Peyer's patch (tissue), 4 donors: ENCODE data around the gene CEP68. TPM values are rescaled to one million over a fixed set of nuclear protein-coding genes. Genes with fewer than 3 reads are reported as not detected.

ENCODE experiments used
- DNase-seq, 3 donors: peaks; one replicate each; pipeline ENCODE4 v3.0.0-alpha.2; 2017 to 2019
- H3K27ac ChIP-seq, 4 donors: fragments of 200-600 bp; sonication (generic); one replicate each; pipeline ENCODE4 v1.5.1; 2016 to 2019
- H3K27me3 ChIP-seq, 2 donors: fragments of 200-600 bp; sonication (generic); one replicate each; pipeline ENCODE4 v1.5.1; 2019
- H3K36me3 ChIP-seq, 3 donors: fragments of 200-600 bp; sonication (generic); one replicate each; pipeline ENCODE4 v1.5.1; 2016 to 2019
- H3K4me1 ChIP-seq, 4 donors: fragments of 200-600 bp; sonication (generic); one replicate each; pipeline ENCODE4 v1.5.1; 2016 to 2019
- H3K4me3 ChIP-seq, 4 donors: fragments of 200-600 bp; sonication (generic); 1 replicate in 3 of 4; 2 replicates in 1 of 4; pipeline ENCODE4 v1.5.1; 2016 to 2019; ENCODE audit warnings: mild to moderate bottlenecking in 1 of 4
- H3K9me3 ChIP-seq, 4 donors: fragments of 200-600 bp; sonication (generic); one replicate each; pipeline ENCODE4 v1.5.1; 2016 to 2019; ENCODE audit warnings: mild to moderate bottlenecking in 1 of 4
- POLR2A ChIP-seq, 2 donors: fragments of 450-650 bp; IDR thresholded peaks; one replicate each; pipeline ENCODE4 v1.5.1; 2017; ENCODE audit warnings: antibody characterized with exemption in 2 of 2, mild to moderate bottlenecking in 2 of 2, moderate library complexity in 2 of 2
- total RNA-seq, 4 donors: library from RNA; depleted of rRNA; stranded (reverse); fragments of >200 nt; gene quantifications; one replicate each; pipeline ENCODE4 v1.1.0, GENCODE V29; 2016
- TF ChIP-seq, protein P1 (sequence below), 6 experiments: fragments of 450-650 bp in 4 of 6; fragments of 200-600 bp in 2 of 6; sonication (generic) in 1 of 6; IDR thresholded peaks; one replicate each; pipeline ENCODE4 v1.5.1; 2017 to 2019; ENCODE audit warnings: antibody characterized with exemption in 6 of 6, mild to moderate bottlenecking in 3 of 6, moderate library complexity in 1 of 6

Gene CEP68
- total RNA-seq, 4 donors from 2014 or later = 5.4 to 18.2 (median 14.7) TPM

DNA sequence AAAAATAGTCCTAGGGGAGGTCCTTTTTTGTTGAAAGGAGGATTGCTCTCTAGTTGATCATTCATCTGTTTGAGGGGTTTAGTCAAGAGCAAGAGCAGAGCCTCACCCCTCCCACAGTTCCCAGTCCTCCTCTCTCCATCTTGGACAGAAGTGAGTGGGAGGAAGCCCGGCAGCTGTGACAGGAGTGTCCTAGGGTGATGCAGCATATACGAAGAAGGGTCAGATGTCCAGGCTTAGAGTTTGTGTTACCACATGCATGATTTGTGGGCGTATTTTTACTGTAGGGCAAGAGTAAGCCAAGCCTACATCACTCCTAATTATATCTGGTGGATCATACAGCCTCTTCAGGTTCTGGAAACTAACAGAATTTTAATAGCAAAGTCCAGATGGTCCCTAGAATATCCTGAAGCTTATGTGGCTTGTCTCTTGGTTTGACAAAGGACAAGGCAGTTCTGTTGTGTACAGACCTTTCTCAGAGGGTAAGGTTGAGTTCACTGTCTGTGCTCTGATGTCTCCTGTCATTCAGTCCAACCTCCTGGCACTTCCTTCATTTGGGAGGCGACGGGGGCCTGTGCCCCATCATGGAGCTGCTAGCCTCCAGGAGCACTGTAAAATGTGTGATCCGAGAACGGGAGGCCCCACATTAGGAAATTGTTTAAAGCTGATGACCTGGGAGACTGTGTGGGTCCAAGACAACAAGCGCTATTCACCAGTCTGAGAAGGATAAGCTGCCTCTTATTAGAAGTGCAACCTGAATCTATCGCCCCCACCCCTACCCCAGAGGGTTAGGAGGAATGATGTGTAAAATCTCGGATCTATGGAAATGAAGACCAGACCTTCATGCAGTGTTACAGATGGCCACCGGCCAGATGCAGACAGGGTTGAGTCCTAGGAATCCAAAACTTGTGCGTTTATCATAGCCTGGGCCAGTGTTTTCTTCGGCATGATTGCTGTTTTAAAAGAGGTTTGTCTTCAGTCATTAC, 6.9 kb downstream of the CEP68 start:
- Histone ChIP-seq H3K27ac (no peak overlapping the region), H3K36me3 (no peaks in the 10 kb centered on the region), H3K4me3 (no peak overlapping the region), H3K4me1 (peaks cover 0 to 29% (median under 1%) of the 10 kb centered on the region in 4 donors), H3K27me3 (no peaks in the 10 kb centered on the region), H3K9me3 (no peaks in the 10 kb centered on the region)
- no peak for DNase-seq
- TF ChIP-seq, protein P1, sequence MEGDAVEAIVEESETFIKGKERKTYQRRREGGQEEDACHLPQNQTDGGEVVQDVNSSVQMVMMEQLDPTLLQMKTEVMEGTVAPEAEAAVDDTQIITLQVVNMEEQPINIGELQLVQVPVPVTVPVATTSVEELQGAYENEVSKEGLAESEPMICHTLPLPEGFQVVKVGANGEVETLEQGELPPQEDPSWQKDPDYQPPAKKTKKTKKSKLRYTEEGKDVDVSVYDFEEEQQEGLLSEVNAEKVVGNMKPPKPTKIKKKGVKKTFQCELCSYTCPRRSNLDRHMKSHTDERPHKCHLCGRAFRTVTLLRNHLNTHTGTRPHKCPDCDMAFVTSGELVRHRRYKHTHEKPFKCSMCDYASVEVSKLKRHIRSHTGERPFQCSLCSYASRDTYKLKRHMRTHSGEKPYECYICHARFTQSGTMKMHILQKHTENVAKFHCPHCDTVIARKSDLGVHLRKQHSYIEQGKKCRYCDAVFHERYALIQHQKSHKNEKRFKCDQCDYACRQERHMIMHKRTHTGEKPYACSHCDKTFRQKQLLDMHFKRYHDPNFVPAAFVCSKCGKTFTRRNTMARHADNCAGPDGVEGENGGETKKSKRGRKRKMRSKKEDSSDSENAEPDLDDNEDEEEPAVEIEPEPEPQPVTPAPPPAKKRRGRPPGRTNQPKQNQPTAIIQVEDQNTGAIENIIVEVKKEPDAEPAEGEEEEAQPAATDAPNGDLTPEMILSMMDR (IDR thresholded peaks at IDR 0.05) = no peak
- TF ChIP-seq POLR2A (IDR thresholded peaks at IDR 0.05) = no peak

DNA sequence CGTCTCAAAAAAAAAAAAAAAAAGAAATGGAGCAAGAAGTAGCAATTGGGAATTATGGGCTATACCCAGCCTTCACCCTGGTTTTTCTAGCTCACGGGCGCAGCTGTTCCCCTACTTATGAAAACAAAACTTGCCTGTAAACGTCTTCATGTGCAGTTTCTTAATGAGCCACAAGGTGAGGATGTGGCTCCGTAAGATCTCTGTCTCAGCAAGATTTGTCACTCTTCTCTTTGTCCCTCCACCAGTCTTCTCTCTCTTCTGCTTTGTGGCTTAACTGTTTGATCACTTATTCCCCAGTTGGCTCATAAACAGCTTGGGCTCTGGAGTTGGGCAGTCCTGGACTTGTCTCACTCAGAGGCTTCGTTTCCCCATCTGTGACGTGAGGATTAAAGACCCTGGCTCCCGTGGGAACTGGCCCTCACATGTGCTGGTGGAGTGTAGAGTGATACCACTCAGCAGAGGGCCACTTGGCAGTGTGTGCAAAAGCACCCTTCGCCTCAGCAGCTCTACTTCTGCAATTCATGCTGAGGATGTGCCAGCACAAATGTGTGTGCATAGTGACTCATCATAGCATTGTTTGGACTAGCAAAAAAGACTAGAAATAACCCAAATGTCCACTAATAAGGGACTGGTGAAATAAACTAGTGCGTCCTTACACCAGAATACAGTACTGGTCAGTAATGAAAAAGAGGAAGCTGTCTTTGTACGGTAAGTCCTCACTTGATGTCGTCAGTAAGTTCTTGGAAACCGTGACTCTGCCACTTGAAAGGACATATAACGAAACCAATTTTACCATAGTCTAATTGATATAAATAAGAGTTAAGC, 8.7 kb downstream of the CEP68 start:
- Histone ChIP-seq H3K36me3 (peaks cover 0 to under 1% (median 0%) of the 10 kb centered on the region in 3 donors), H3K4me3 (no peak overlapping the region), H3K9me3 (no peaks in the 10 kb centered on the region), H3K27ac (peak overlapping the region; percentile 23 to 53 (median 40)), H3K4me1 (peaks cover 0 to 30% (median 0%) of the 10 kb centered on the region in 4 donors), H3K27me3 (no peaks in the 10 kb centered on the region)
- TF ChIP-seq POLR2A (IDR thresholded peaks at IDR 0.05) = peak in 1 of 2 donors; percentile 22
- TF ChIP-seq, protein P1 (IDR thresholded peaks at IDR 0.05) = peak; percentile 46 to 96 (median 90)
- DNase-seq = peak in 2 of 3 donors; percentile 59 to 75

DNA sequence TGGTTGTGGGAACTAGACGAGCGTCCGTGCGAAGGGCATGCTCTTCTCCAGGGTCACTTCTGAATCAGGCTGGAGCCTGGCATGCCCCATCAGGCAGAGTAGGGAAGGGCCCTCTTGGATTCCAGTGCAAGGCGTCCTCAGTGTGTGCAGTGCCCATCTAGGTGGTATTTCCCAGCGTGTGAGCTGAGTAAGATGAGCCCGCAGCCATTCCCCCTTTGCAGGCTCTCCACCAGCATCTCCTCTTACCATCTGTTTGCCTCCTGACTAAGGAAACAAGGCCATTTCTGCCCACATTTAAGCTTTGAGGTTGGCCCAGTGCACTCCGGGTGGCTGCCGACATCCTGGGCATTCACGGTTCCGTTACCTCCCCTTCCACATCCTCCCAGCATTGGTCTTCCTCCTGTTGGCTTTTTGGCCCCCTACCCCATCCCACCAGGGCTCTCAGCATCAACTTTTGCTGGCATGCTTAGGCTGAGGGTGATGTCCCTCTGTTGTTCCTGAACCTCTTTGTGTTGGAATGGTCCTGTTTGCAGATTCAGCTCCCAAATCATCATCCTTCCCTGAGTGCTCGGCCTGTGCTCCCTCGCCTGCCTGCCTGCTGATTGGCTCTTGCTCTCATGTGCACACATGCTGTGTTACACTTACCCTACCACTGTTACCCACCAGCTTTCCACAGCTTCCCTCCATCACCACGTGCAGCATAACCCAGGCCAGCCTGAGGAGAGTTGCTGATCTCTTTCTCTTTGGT, 11.8 kb downstream of the CEP68 start:
- no peak overlapping the region for H3K4me3 ChIP-seq
- no peaks in the 10 kb centered on the region for H3K27me3 ChIP-seq
- H3K4me1 ChIP-seq = peaks cover 0 to 40% (median 3%) of the 10 kb centered on the region in 4 donors
- TF ChIP-seq, protein P1 (IDR thresholded peaks at IDR 0.05) = no peak
- no peak for TF ChIP-seq POLR2A (IDR thresholded peaks at IDR 0.05)
- no peaks in the 10 kb centered on the region for H3K9me3 ChIP-seq
- H3K36me3 ChIP-seq = peaks cover 0 to 30% (median 0%) of the 10 kb centered on the region in 3 donors
- no peak for DNase-seq
- peak overlapping the region in 1 of 4 donors; percentile 1 for H3K27ac ChIP-seq

- Histone ChIP-seq H3K9me3 (no peaks in the 10 kb centered on the region), H3K27me3 (no peaks in the 10 kb centered on the region), H3K36me3 (peaks cover 0 to 41% (median 0%) of the 10 kb centered on the region in 3 donors), H3K27ac (peak overlapping the region in 3 of 4 donors; percentile 15 to 80 (median 70)), H3K4me3 (no peak overlapping the region), H3K4me1 (peaks cover 0 to 28% (median 3%) of the 10 kb centered on the region in 4 donors)
- TF ChIP-seq, protein P1 (IDR thresholded peaks at IDR 0.05) = no peak
- TF ChIP-seq POLR2A (IDR thresholded peaks at IDR 0.05) = no peak
- no peak for DNase-seq
These were observed 13.2 kb downstream of the CEP68 start for GRCh38 chr2:65069439-65069824.
